IPS DF 6.9 (cell line): ENCODE data around the gene PLCL1.

Experiments
- DNase-seq: peaks from one replicate; pipeline ENCODE4 v3.0.0-alpha.2; 2013; ENCODE audit warnings: low read depth, low spot score
- H3K27ac ChIP-seq: one replicate; pipeline ENCODE4 v1.5.1; 2013; ENCODE audit warnings: low read length, control low read depth
- H3K27me3 ChIP-seq: 2 replicates; pipeline ENCODE4 v1.6.1; 2013; ENCODE audit warnings: mild to moderate bottlenecking, low read length; ENCODE audit not compliant: control insufficient read depth, insufficient read depth
- H3K36me3 ChIP-seq: 2 replicates; pipeline ENCODE4 v1.6.1; 2013; ENCODE audit warnings: low read length; ENCODE audit not compliant: control insufficient read depth, insufficient read depth
- H3K4me1 ChIP-seq: 2 replicates; pipeline ENCODE4 v1.6.1; 2013; ENCODE audit warnings: low read length; ENCODE audit not compliant: control insufficient read depth, insufficient read depth
- H3K4me3 ChIP-seq: 2 replicates; pipeline ENCODE4 v1.5.1; 2013; ENCODE audit warnings: mild to moderate bottlenecking, low read length
- H3K9me3 ChIP-seq: 2 replicates; pipeline ENCODE4 v1.6.1; 2013; ENCODE audit warnings: low read length, inconsistent platforms; ENCODE audit not compliant: control insufficient read depth, insufficient read depth
- WGBS: extraction: QIAGEN DNeasy Blood & Tissue Kit; methylation state at CpG from one replicate; pipeline ENCODE4 v1.1.7; 2013; ENCODE audit warnings: mixed read lengths, missing lambda C conversion rate; ENCODE audit not compliant: insufficient read length, insufficient coverage; 5-methylcytosine and 5-hydroxymethylcytosine counted together

Gene PLCL1

DNA sequence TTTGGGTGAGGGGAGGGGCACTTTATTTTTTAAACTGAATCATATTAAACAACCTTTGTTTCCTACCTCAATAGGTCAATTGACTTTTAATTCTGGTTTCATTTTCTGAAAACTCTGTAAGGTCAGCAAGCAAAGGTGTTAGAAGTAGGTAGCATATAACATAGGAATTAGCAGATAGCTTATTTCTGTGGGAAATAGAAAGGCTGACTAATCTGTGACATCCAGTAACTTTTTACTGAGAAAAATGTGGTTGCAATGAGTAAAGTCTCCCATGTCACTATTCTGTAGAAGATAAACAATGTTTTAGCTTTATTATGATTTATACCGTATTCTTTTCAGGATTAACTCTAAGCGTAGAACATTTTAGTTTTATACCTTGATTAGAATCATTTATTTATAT is 240.4 kb downstream of the PLCL1 start:
- no peaks in the 10 kb centered on the region for H3K36me3 ChIP-seq
- H3K4me1 ChIP-seq: no peaks in the 10 kb centered on the region
- no peak for DNase-seq
- H3K9me3 ChIP-seq: no peaks in the 10 kb centered on the region
- no peak overlapping the region for H3K4me3 ChIP-seq
- no CpG with 5 or more reads among the region's 2 CpGs for WGBS
- H3K27me3 ChIP-seq: no peaks in the 10 kb centered on the region
- no peak overlapping the region for H3K27ac ChIP-seq

DNA sequence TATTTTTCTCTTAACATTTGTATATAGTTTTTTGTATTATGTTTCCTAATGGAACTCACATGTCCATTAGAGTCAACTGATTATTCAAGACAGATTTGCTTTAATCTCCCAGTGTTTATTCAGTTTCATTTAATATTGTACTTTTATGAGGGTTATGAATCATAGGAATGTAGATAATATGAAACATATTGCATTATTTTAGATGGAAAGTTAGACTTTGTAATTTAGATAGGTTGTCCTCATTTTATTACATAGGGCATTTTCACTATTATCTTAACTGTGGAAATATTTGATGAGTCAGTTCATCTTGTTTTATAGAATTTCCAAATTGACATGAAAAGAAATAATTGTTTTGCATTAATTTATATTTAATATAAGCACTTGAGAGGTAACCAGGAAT is 240.8 kb downstream of the PLCL1 start:
- Histone ChIP-seq H3K4me3 (no peak overlapping the region), H3K27ac (no peak overlapping the region), H3K36me3 (no peaks in the 10 kb centered on the region), H3K27me3 (no peaks in the 10 kb centered on the region), H3K4me1 (no peaks in the 10 kb centered on the region), H3K9me3 (no peaks in the 10 kb centered on the region)
- no peak for DNase-seq

DNA sequence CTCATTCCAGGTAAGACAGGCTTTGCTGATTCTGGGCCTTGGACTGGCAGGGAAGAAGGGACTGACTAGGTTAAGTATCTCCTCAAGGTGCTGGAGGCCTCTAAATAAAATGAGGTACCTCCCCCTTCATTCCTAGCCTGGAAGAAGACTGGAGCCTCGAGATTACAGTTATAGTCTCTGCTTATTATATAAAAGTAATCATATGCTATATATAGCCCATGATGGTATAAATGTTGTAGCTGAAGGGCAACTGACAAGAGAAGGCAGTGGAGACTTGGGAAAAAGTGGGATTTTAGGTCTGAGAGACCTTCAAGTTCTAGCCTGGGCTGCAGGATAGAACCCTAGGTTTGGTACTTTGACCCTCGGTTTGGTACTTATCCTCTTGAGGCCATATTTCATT is 248.3 kb downstream of the PLCL1 start:
- Histone ChIP-seq H3K36me3 (no peaks in the 10 kb centered on the region), H3K4me1 (peaks cover 1% of the 10 kb centered on the region; the same call in 1 of the 2 replicates), H3K27me3 (no peaks in the 10 kb centered on the region), H3K9me3 (no peaks in the 10 kb centered on the region), H3K27ac (no peak overlapping the region), H3K4me3 (no peak overlapping the region)
- no CpG with 5 or more reads among the region's 2 CpGs for WGBS
- no peak for DNase-seq

DNA sequence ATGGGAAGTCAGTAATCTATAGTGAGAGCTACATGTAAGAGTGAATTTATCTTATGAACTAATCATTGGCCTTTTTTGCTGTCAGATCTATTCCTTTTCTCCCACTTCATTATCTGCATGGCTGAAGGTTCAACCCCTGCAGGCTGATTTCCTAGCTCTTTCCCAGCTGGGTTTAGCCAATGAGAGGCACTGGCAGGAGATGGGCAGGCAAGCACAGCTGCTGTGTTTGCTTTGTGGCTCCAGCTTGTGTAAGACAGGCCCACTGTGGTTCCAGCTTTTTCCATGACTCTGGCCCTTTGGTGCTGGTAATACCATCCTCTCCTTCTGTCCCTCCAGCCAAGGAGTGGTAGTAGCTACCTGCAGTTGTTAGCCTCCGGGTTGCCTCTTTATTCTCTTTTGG is 248.8 kb downstream of the PLCL1 start:
- Histone ChIP-seq H3K4me3 (no peak overlapping the region), H3K27ac (no peak overlapping the region), H3K27me3 (no peaks in the 10 kb centered on the region), H3K9me3 (no peaks in the 10 kb centered on the region), H3K4me1 (peaks cover 1% of the 10 kb centered on the region; the same call in 1 of the 2 replicates), H3K36me3 (no peaks in the 10 kb centered on the region)
- no peak for DNase-seq
- WGBS: no CpG with 5 or more reads among the region's 1 CpG

DNA sequence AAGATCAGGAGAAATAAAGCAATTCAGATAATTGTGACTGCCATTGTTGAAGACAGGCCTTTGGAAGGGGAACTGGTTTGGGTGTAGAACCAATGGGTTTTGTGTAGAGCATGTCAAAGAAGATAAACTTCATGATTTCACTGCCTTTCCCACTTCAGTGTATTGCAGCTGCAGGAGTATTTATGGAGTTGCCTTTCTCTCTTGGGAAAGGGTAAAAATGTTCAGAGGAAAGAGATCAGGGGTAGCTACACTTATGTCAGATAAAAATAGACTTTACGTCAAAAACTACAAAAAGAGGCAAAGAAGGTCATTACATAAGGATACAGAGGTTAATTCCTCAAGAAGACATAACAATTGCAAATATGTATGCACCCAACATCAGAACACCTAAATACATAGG is 249.4 kb downstream of the PLCL1 start:
- DNase-seq: no peak
- Histone ChIP-seq H3K27me3 (no peaks in the 10 kb centered on the region), H3K9me3 (no peaks in the 10 kb centered on the region), H3K36me3 (no peaks in the 10 kb centered on the region), H3K27ac (no peak overlapping the region), H3K4me1 (peaks cover 1% of the 10 kb centered on the region; the same call in 1 of the 2 replicates), H3K4me3 (no peak overlapping the region)
- WGBS: no CpG with 5 or more reads among the region's 1 CpG

DNA sequence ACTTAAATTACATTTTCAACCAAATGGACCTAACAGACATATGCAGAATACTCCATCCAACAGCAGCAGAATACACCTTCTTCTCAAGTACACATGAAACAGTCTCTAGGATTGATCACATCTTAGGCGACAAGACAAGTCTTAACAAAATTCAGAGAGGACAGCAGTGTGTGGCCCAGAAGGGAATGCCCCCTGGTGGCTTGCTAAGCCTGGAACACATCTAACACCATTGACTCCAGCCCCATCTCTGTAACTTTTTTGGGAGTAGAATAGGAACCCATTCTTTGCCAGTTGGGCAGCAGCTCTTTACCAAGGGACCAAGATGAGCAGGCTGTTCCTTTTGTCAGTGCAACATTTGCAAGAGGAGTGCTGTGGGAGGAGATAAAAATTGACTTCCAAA is 249.9 kb downstream of the PLCL1 start:
- peak; percentile 11 for DNase-seq
- Histone ChIP-seq H3K4me3 (no peak overlapping the region), H3K4me1 (peaks cover 1% of the 10 kb centered on the region; the same call in 1 of the 2 replicates), H3K36me3 (no peaks in the 10 kb centered on the region), H3K9me3 (no peaks in the 10 kb centered on the region), H3K27ac (no peak overlapping the region), H3K27me3 (no peaks in the 10 kb centered on the region)
- no CpG with 5 or more reads among the region's 1 CpG for WGBS

DNA sequence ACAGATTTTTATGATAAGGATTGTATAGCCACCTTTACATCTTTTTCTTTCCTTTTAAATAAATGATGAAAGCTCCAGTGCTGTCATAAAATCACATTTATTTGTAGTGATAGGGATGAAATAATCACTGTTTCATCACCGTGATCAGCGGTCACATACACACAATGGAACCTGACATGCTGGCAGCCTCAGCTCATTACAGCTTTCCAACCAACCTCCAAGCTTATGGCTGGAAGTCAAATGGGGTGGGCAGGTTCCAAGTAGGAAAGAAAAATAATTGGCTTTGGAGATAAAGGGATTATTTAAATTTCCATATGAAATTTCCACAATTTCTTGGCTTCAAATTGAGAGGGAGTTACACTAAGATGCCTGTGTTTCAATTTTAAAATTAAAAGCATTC is 251.3 kb downstream of the PLCL1 start:
- DNase-seq: no peak
- H3K4me1 ChIP-seq: peaks cover 1% of the 10 kb centered on the region; the same call in 1 of the 2 replicates
- H3K4me3 ChIP-seq: no peak overlapping the region
- no peaks in the 10 kb centered on the region for H3K27me3 ChIP-seq
- no peak overlapping the region for H3K27ac ChIP-seq
- H3K36me3 ChIP-seq: no peaks in the 10 kb centered on the region
- no CpG with 5 or more reads among the region's 2 CpGs for WGBS
- no peaks in the 10 kb centered on the region for H3K9me3 ChIP-seq

DNA sequence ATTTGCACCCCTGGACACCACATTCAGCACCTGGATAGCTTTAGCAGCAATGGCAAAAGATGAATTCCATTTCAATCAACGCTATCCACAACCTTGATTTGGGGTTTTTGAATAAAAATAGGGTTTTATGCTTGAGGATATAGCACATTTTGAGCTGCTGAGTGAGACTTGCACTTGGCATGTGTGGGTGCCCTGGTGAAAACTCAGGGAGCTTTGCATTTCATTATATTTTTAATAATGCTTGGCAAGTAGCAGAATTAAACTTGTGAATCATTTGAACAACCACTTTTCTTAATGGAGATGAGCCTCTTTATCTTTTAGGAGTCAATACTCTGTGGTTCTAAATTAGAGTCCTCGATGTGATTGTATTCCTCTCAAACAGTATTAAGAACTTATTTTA is 252.4 kb downstream of the PLCL1 start:
- Histone ChIP-seq H3K27ac (no peak overlapping the region), H3K27me3 (no peaks in the 10 kb centered on the region), H3K4me3 (no peak overlapping the region), H3K4me1 (peaks cover 1% of the 10 kb centered on the region; the same call in 1 of the 2 replicates), H3K36me3 (no peaks in the 10 kb centered on the region), H3K9me3 (no peaks in the 10 kb centered on the region)
- no CpG with 5 or more reads among the region's 2 CpGs for WGBS
- no peak for DNase-seq

DNA sequence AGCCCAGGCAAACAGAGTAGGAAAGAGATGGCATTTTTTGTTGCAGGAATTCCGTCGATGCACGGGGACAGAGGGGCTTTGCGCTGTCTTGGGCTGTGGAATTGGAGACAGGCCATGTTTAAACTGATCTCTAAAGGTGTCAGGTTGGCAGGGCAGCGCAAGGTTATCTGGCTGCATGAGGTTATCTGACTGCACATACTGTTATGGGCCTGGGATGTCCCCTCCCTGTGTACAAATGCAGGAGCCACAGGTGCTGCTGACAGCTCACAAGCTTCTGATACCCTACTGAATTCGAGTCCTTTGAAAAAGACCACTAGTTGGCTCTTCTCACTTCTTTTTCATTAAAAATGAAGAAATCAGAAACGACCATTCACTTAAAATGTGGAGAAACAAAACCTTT is 255.4 kb downstream of the PLCL1 start:
- no CpG with 5 or more reads among the region's 7 CpGs for WGBS
- Histone ChIP-seq H3K27ac (no peak overlapping the region), H3K9me3 (no peaks in the 10 kb centered on the region), H3K27me3 (no peaks in the 10 kb centered on the region), H3K4me1 (peaks cover 1% of the 10 kb centered on the region; the same call in 1 of the 2 replicates), H3K36me3 (no peaks in the 10 kb centered on the region), H3K4me3 (no peak overlapping the region)
- DNase-seq: no peak

DNA sequence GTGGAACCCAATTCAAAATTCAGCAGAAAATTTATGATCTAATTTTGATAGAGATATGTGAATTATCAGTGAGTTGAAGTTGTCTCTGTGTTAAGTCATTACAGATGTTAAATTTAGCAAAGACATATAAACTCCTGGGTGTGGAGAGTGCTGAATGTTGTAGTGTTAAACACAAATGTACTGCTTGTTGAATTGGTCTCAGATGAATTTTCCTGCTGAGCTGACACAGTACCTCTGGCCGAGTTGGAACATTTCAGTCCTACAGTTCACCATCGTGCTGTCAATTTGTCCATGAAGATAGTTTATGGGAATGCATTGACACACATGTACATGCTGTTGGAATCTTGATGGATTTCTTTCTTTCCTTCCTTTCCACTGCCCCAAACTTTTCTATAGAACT is 255.9 kb downstream of the PLCL1 start:
- H3K4me1 ChIP-seq: peaks cover 1% of the 10 kb centered on the region; the same call in 1 of the 2 replicates
- H3K9me3 ChIP-seq: no peaks in the 10 kb centered on the region
- H3K36me3 ChIP-seq: no peaks in the 10 kb centered on the region
- no CpG with 5 or more reads among the region's 2 CpGs for WGBS
- H3K4me3 ChIP-seq: no peak overlapping the region
- H3K27ac ChIP-seq: no peak overlapping the region
- DNase-seq: no peak
- no peaks in the 10 kb centered on the region for H3K27me3 ChIP-seq

DNA sequence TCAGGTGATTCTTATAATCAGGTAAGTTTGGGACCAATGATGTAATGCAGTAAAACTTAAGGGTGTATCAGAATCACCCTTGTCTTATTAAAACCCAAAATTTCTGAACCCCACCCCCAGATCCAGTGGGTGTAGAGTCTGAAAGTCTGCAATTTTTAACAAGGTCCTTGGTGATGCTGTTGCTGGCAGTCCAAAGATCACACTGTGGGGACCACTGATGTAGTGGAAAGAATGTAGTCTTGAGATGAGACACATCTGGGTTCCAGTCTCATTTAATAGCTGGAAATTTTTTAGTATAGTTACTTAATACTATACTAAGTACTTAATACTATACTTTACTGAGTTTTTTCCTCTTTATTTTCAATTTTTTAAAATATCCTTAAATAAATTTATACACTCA is 258.4 kb downstream of the PLCL1 start:
- H3K36me3 ChIP-seq: no peaks in the 10 kb centered on the region
- DNase-seq: no peak
- no peaks in the 10 kb centered on the region for H3K9me3 ChIP-seq
- H3K27ac ChIP-seq: no peak overlapping the region
- no peak overlapping the region for H3K4me3 ChIP-seq
- no peaks in the 10 kb centered on the region for H3K4me1 ChIP-seq
- H3K27me3 ChIP-seq: no peaks in the 10 kb centered on the region
